ENCODE results near the gene THSD4. TPM values are rescaled to one million over a fixed set of nuclear protein-coding genes. Genes with fewer than 3 reads are reported as not detected.

The THSD4 gene
- total RNA-seq, 1 donor = 15.6 TPM

GRCh38 chr15:71455107-71455506, 339.8 kb downstream of the THSD4 start:
- H4K20me1 ChIP-seq (ENCODE audit: insufficient read depth, low read length) = no peaks in the 10 kb centered on the region
- no peak overlapping the region for H3K27ac ChIP-seq (ENCODE audit: low read depth, low read length)
- H3K36me3 ChIP-seq (ENCODE audit: insufficient read depth, low read length) = no peaks in the 10 kb centered on the region
- H3K9me3 ChIP-seq (ENCODE audit: low read depth, low read length) = no peaks in the 10 kb centered on the region
- no peak overlapping the region for H3K4me2 ChIP-seq (ENCODE audit: insufficient read depth, low read length)
- TF ChIP-seq, protein P1, sequence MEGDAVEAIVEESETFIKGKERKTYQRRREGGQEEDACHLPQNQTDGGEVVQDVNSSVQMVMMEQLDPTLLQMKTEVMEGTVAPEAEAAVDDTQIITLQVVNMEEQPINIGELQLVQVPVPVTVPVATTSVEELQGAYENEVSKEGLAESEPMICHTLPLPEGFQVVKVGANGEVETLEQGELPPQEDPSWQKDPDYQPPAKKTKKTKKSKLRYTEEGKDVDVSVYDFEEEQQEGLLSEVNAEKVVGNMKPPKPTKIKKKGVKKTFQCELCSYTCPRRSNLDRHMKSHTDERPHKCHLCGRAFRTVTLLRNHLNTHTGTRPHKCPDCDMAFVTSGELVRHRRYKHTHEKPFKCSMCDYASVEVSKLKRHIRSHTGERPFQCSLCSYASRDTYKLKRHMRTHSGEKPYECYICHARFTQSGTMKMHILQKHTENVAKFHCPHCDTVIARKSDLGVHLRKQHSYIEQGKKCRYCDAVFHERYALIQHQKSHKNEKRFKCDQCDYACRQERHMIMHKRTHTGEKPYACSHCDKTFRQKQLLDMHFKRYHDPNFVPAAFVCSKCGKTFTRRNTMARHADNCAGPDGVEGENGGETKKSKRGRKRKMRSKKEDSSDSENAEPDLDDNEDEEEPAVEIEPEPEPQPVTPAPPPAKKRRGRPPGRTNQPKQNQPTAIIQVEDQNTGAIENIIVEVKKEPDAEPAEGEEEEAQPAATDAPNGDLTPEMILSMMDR (IDR thresholded peaks at IDR 0.05; ENCODE audit: extremely low read depth, low read depth, low read length) = no peak
- no peak overlapping the region for H3K4me3 ChIP-seq (ENCODE audit: insufficient read depth, low read length)
- no peaks in the 10 kb centered on the region for H3K27me3 ChIP-seq (ENCODE audit: insufficient read depth, low read length)
- H2AFZ ChIP-seq (ENCODE audit: low read length) = no peak overlapping the region
- H3K4me1 ChIP-seq (ENCODE audit: insufficient read depth, low read length) = no peaks in the 10 kb centered on the region
- H3K79me2 ChIP-seq (ENCODE audit: insufficient read depth, low read length) = no peaks in the 10 kb centered on the region
- no peak for DNase-seq (ENCODE audit: insufficient read length, low spot score, missing footprints)

DNA sequence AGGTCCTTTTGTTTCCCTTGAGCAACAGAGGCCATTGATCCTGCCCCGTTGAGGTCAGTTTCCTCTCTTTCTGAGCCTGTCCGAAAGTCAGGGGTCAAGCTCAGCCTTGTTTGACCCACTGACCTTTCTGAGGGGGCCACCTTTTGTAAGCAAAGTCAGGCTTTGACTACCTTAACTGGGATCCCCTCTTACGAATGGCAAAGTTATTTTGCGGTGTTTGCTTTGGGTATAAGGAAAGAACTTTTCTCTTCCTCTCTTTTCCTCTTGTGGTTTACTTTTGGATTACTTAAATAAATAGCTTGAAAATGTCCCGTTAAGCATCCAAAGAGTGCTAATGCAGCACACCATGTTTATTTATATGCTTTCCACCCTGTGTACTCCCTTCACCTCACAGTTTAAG, 340.6 kb downstream of the THSD4 start:
- Histone ChIP-seq H3K27me3 (ENCODE audit: insufficient read depth, low read length) (no peaks in the 10 kb centered on the region), H3K4me1 (ENCODE audit: insufficient read depth, low read length) (no peaks in the 10 kb centered on the region), H4K20me1 (ENCODE audit: insufficient read depth, low read length) (no peaks in the 10 kb centered on the region), H3K9me3 (ENCODE audit: low read depth, low read length) (no peaks in the 10 kb centered on the region), H3K36me3 (ENCODE audit: insufficient read depth, low read length) (no peaks in the 10 kb centered on the region), H3K4me3 (ENCODE audit: insufficient read depth, low read length) (no peak overlapping the region), H3K79me2 (ENCODE audit: insufficient read depth, low read length) (no peaks in the 10 kb centered on the region), H3K4me2 (ENCODE audit: insufficient read depth, low read length) (no peak overlapping the region), H3K27ac (ENCODE audit: low read depth, low read length) (no peak overlapping the region), H2AFZ (ENCODE audit: low read length) (no peak overlapping the region)
- no peak for DNase-seq (ENCODE audit: insufficient read length, low spot score, missing footprints)
- TF ChIP-seq, protein P1 (IDR thresholded peaks at IDR 0.05; ENCODE audit: extremely low read depth, low read depth, low read length) = no peak

- Histone ChIP-seq H2AFZ (ENCODE audit: low read length) (no peak overlapping the region), H3K4me2 (ENCODE audit: insufficient read depth, low read length) (no peak overlapping the region), H3K4me1 (ENCODE audit: insufficient read depth, low read length) (no peaks in the 10 kb centered on the region), H3K9me3 (ENCODE audit: low read depth, low read length) (no peaks in the 10 kb centered on the region), H4K20me1 (ENCODE audit: insufficient read depth, low read length) (no peaks in the 10 kb centered on the region), H3K36me3 (ENCODE audit: insufficient read depth, low read length) (no peaks in the 10 kb centered on the region), H3K27me3 (ENCODE audit: insufficient read depth, low read length) (no peaks in the 10 kb centered on the region), H3K4me3 (ENCODE audit: insufficient read depth, low read length) (no peak overlapping the region), H3K79me2 (ENCODE audit: insufficient read depth, low read length) (no peaks in the 10 kb centered on the region), H3K27ac (ENCODE audit: low read depth, low read length) (no peak overlapping the region)
- no peak for DNase-seq (ENCODE audit: insufficient read length, low spot score, missing footprints)
- TF ChIP-seq, protein P1 (IDR thresholded peaks at IDR 0.05; ENCODE audit: extremely low read depth, low read depth, low read length) = no peak
Measured at GRCh38 chr15:71456362-71456761, 341.1 kb downstream of the THSD4 start.

GRCh38 chr15:71456811-71457210, 341.5 kb downstream of the THSD4 start:
- H3K4me2 ChIP-seq (ENCODE audit: insufficient read depth, low read length) = no peak overlapping the region
- H2AFZ ChIP-seq (ENCODE audit: low read length) = no peak overlapping the region
- DNase-seq (ENCODE audit: insufficient read length, low spot score, missing footprints) = no peak
- H3K27ac ChIP-seq (ENCODE audit: low read depth, low read length) = no peak overlapping the region
- no peaks in the 10 kb centered on the region for H3K9me3 ChIP-seq (ENCODE audit: low read depth, low read length)
- H3K27me3 ChIP-seq (ENCODE audit: insufficient read depth, low read length) = no peaks in the 10 kb centered on the region
- H3K79me2 ChIP-seq (ENCODE audit: insufficient read depth, low read length) = no peaks in the 10 kb centered on the region
- no peaks in the 10 kb centered on the region for H4K20me1 ChIP-seq (ENCODE audit: insufficient read depth, low read length)
- TF ChIP-seq, protein P1 (IDR thresholded peaks at IDR 0.05; ENCODE audit: extremely low read depth, low read depth, low read length) = no peak
- H3K4me3 ChIP-seq (ENCODE audit: insufficient read depth, low read length) = no peak overlapping the region
- no peaks in the 10 kb centered on the region for H3K36me3 ChIP-seq (ENCODE audit: insufficient read depth, low read length)
- H3K4me1 ChIP-seq (ENCODE audit: insufficient read depth, low read length) = no peaks in the 10 kb centered on the region
